ENCODE measurements around the gene NPY4R.
"Not testable (repeated sequence)": the region's sequence is repeated elsewhere in the genome, so short reads cannot be mapped to it uniquely, and the experiment has no call there.

The NPY4R gene

GRCh38 chr10:46465765-46466164 lies at the start of gene NPY4R:
TSS of gene NPY4R (minus strand) at chr10:46465958. CDS start at chr10:46462635, 3,323 bp downstream.
- not testable (repeated sequence) for DNase-seq

GRCh38 chr10:46515366-46515765 lies 49.6 kb upstream of the NPY4R start:
- no peak for DNase-seq

- DNase-seq: no peak
Observed at GRCh38 chr10:46514899-46515298, 49.1 kb upstream of the NPY4R start.

GRCh38 chr10:46514431-46514861 lies 48.7 kb upstream of the NPY4R start:
- no peak for DNase-seq

GRCh38 chr10:46513333-46513732 lies 47.6 kb upstream of the NPY4R start:
- DNase-seq: not testable (repeated sequence)

- DNase-seq: not testable (repeated sequence)
Observed at GRCh38 chr10:46512725-46513124, 47.0 kb upstream of the NPY4R start.

GRCh38 chr10:46512002-46512401 lies 46.2 kb upstream of the NPY4R start:
- DNase-seq: not testable (repeated sequence)

GRCh38 chr10:46499990-46500389 lies 34.2 kb upstream of the NPY4R start:
- DNase-seq: not testable (repeated sequence)

GRCh38 chr10:46498985-46499703 lies 33.4 kb upstream of the NPY4R start:
- not testable (repeated sequence) for DNase-seq

- DNase-seq: not testable (repeated sequence)
Observed at GRCh38 chr10:46497878-46498277, 32.1 kb upstream of the NPY4R start.

GRCh38 chr10:46497401-46497800 lies 31.6 kb upstream of the NPY4R start:
- DNase-seq: not testable (repeated sequence)

- DNase-seq: not testable (repeated sequence)
Observed at GRCh38 chr10:46491364-46492114, 25.8 kb upstream of the NPY4R start.

- not testable (repeated sequence) for DNase-seq
Observed at GRCh38 chr10:46490285-46490684, 24.5 kb upstream of the NPY4R start.

- not testable (repeated sequence) for DNase-seq
Observed at GRCh38 chr10:46486459-46486858, 20.7 kb upstream of the NPY4R start.

GRCh38 chr10:46474746-46475320 lies 9.1 kb upstream of the NPY4R start:
- DNase-seq: not testable (repeated sequence)

- not testable (repeated sequence) for DNase-seq
Observed at GRCh38 chr10:46473758-46474157, 8.0 kb upstream of the NPY4R start.

- not testable (repeated sequence) for DNase-seq
Observed at GRCh38 chr10:46470134-46470533, 4.4 kb upstream of the NPY4R start.

GRCh38 chr10:46468119-46468809 lies 2.5 kb upstream of the NPY4R start:
- DNase-seq: not testable (repeated sequence)

- not testable (repeated sequence) for DNase-seq
Observed at GRCh38 chr10:46463608-46464007, 2.1 kb downstream of the NPY4R start.

GRCh38 chr10:46462276-46462675 lies 3.5 kb downstream of the NPY4R start:
- DNase-seq: not testable (repeated sequence)

- not testable (repeated sequence) for DNase-seq
Observed at GRCh38 chr10:46459579-46459978, 6.2 kb downstream of the NPY4R start.

GRCh38 chr10:46457071-46457470 lies 8.7 kb downstream of the NPY4R start:
- DNase-seq: not testable (repeated sequence)

GRCh38 chr10:46455992-46456391 lies 9.8 kb downstream of the NPY4R start:
- DNase-seq: not testable (repeated sequence)

Data from DMS53 (cell line).